ENCODE measurements around the gene TRAPPC2B. TPM values are rescaled to one million over a fixed set of nuclear protein-coding genes. Genes with fewer than 3 reads are reported as not detected.

TRAPPC2B gene
- total and polyA plus RNA-seq, 2 of the 13 experiments (the other 11 are each of a cell fraction or from before 2014, with no cell fraction given) = 13.3 to 17.7 TPM

GRCh38 chr19:57320180-57321084, 42.9 kb upstream of the TRAPPC2B start, which contains the start of gene ZNF543 (continued):
- TF ChIP-seq ZBTB34 (CRISPR knock-in tag; IDR thresholded peaks at IDR 0.05) (no peak), ZBTB3 (CRISPR knock-in tag; IDR thresholded peaks at IDR 0.05; ENCODE audit: borderline replicate concordance, low read depth) (no peak), BCLAF1 (IDR thresholded peaks at IDR 0.05) (no peak), HNRNPL (IDR thresholded peaks at IDR 0.05; ENCODE audit: low read depth, low read length) (0 out of 2 replicates have a peak, but pooled peaks have one; percentile 33), KAT8 (CRISPR knock-in tag; IDR thresholded peaks at IDR 0.05) (peak; percentile 94), ZBTB39 (CRISPR knock-in tag; IDR thresholded peaks at IDR 0.05) (no peak), KLF6 (CRISPR knock-in tag; IDR thresholded peaks at IDR 0.05) (peak; percentile 59; the same call in 1 of the 2 replicates), DNMT1 (CRISPR knock-in tag; IDR thresholded peaks at IDR 0.05) (no peak), AKAP8 (CRISPR knock-in tag; IDR thresholded peaks at IDR 0.05) (no peak), USF2 (IDR thresholded peaks at IDR 0.05; ENCODE audit: low read depth, low read length) (no peak), USF2 (CRISPR knock-in tag; IDR thresholded peaks at IDR 0.05; ENCODE audit: borderline replicate concordance) (no peak; the same call in 1 of the 2 replicates), RFX3 (CRISPR knock-in tag; IDR thresholded peaks at IDR 0.05) (no peak), SRSF4 (IDR thresholded peaks at IDR 0.05; ENCODE audit: low read depth, low read length, poor library complexity, severe bottlenecking) (no peak), NFATC3 (CRISPR knock-in tag; IDR thresholded peaks at IDR 0.05) (no peak), ATM (IDR thresholded peaks at IDR 0.05; ENCODE audit: borderline replicate concordance) (no peak), RFXAP (CRISPR knock-in tag; IDR thresholded peaks at IDR 0.05; ENCODE audit: borderline replicate concordance) (peak; percentile 21; the same call in 1 of the 2 replicates), ZFP91 (CRISPR knock-in tag; IDR thresholded peaks at IDR 0.05; ENCODE audit: borderline replicate concordance) (peak; percentile 88; the same call in 1 of the 2 replicates), NFIC (IDR thresholded peaks at IDR 0.05; ENCODE audit: low read length) (no peak)
